Spleen (tissue), 7 donors: Measurements from ENCODE around the gene GPR152.

ENCODE experiments used
- POLR2A ChIP-seq, 3 donors: fragments of 450-650 bp; IDR thresholded peaks; one replicate each; pipeline ENCODE4 v1.5.1; 2017; ENCODE audit warnings: antibody characterized with exemption in 3 of 3, mild to moderate bottlenecking in 1 of 3
- TF ChIP-seq, protein P1 (sequence below), 11 experiments: fragments of 200-600 bp in 7 of 11; fragments of 450-650 bp in 4 of 11; sonication (generic) in 4 of 11; IDR thresholded peaks in 8 of 11; conservative IDR thresholded peaks in 3 of 11; 1 replicate in 7 of 11; 2 replicates in 4 of 11; pipeline versions ENCODE4 v1.4.0 to v1.8.0; 2016 to 2021; ENCODE audit warnings: antibody characterized with exemption in 11 of 11, inconsistent platforms in 4 of 11, mild to moderate bottlenecking in 1 of 11
- donor health status: DM: no; HTN: no; CAD: no; lungs with moderate emphysema.
- donor health status: DM: no; HTN: no; CAD: no.
- donor health status: DM: no; HTN: no; CAD: no.

DNA sequence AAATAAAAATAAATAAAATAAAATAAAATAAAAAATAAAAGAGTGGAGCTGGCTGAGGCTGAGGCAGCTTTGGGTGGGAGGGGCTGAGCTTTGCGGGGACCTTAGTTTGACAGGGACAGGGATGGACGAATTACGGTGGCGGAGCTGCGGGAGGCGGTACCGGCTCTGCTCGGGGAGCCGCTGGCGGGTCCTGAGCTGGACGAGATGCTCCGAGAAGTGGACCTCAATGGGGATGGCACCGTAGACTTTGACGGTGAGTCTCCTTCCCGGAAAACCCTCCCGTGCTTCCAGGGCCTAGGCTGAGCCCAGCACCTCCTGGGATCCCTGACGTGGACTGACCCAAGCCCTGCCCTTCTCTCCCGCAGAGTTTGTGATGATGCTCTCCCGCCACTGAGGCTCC lies 5.7 kb upstream of the GPR152 start:
- TF ChIP-seq, protein P1, sequence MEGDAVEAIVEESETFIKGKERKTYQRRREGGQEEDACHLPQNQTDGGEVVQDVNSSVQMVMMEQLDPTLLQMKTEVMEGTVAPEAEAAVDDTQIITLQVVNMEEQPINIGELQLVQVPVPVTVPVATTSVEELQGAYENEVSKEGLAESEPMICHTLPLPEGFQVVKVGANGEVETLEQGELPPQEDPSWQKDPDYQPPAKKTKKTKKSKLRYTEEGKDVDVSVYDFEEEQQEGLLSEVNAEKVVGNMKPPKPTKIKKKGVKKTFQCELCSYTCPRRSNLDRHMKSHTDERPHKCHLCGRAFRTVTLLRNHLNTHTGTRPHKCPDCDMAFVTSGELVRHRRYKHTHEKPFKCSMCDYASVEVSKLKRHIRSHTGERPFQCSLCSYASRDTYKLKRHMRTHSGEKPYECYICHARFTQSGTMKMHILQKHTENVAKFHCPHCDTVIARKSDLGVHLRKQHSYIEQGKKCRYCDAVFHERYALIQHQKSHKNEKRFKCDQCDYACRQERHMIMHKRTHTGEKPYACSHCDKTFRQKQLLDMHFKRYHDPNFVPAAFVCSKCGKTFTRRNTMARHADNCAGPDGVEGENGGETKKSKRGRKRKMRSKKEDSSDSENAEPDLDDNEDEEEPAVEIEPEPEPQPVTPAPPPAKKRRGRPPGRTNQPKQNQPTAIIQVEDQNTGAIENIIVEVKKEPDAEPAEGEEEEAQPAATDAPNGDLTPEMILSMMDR (IDR thresholded peaks at IDR 0.05 in 8 of 11, conservative IDR thresholded peaks at IDR 0.05 in 3 of 11) = no peak
- no peak for TF ChIP-seq POLR2A (IDR thresholded peaks at IDR 0.05)
